NCI-H1694 (cell line): ENCODE data around the gene RBMS3.

Experiments
- DNase-seq: peaks from one replicate; lab custom pipeline; 2025; lab: John Stamatoyannopoulos, UW

RBMS3 gene

GRCh38 chr3:29679944-29680343, 399.1 kb downstream of the RBMS3 start:
- DNase-seq, result no peak

GRCh38 chr3:29683018-29683993, 402.4 kb downstream of the RBMS3 start:
- no peak for DNase-seq

- DNase-seq, result no peak
Measured at GRCh38 chr3:29686889-29687592, 406.2 kb downstream of the RBMS3 start.

- DNase-seq, result no peak
Measured at GRCh38 chr3:29690686-29691353, 409.9 kb downstream of the RBMS3 start.

GRCh38 chr3:29693863-29694262, 413.0 kb downstream of the RBMS3 start:
- no peak for DNase-seq

GRCh38 chr3:29694331-29694730, 413.5 kb downstream of the RBMS3 start:
- no peak for DNase-seq

- no peak for DNase-seq
Measured at GRCh38 chr3:29694783-29695182, 413.9 kb downstream of the RBMS3 start.

DNA sequence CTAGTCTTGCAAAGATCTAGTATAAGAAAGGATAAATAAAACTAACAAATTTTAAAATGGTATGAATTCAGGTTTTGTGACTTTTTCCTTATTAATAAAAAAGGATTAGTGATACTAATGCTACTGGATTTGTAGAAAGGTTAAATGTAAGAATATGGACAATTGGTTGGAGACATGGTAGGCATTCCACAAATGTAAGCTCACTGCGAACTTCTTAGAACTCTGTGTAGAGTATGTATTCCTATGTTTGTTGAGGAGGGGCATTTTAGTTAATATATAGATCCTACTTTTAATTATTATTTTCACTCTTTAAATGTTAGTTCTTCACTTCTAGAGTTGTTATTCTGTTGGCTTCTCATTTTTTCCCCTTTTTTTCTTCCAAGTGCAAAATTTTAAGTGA, 414.3 kb downstream of the RBMS3 start:
- DNase-seq, result no peak

- DNase-seq, result no peak
Measured at GRCh38 chr3:29695643-29696198, 414.9 kb downstream of the RBMS3 start.

GRCh38 chr3:29696311-29696710, 415.4 kb downstream of the RBMS3 start:
- no peak for DNase-seq

DNA sequence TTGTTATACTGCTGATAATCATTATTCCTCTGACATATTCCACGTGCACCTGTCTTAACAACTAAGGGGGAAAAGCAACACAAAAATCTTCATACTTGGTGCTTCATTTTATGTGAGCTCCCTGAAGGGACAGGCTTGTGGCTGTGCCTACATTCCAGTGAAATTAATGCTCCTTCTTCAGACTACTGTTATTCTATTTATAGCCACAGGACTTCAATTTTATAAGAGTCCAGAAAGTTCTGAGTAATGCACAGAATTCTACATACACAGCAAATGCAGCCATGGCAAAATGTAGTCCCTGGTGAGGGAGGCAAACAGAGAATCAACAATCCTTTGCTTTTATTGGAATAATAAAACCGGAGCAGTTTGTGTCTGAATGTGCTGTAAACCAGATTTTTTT, 417.1 kb downstream of the RBMS3 start:
- DNase-seq, result no peak

DNA sequence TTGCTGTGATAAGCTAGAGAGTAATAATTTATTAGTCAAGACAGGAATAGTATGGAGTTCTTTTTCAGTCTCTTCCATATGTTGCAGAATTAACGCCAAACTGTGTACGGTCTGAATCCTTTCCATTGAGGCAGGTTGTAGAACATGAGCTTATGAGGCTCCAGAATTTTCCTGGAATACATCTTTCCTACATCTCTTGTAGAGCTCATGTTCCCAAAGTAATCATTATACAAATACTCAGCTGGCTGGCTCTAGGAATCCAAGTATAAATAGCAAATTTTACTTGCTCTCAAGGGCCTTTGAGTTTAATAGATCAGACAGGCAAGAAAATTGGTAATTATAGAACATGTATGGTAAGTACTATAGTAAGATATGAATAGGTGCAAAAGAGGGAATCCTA, 419.4 kb downstream of the RBMS3 start:
- DNase-seq, result no peak

GRCh38 chr3:29701326-29701983, 420.6 kb downstream of the RBMS3 start:
- no peak for DNase-seq

- no peak for DNase-seq
Measured at GRCh38 chr3:29705906-29706844, 425.3 kb downstream of the RBMS3 start.

DNA sequence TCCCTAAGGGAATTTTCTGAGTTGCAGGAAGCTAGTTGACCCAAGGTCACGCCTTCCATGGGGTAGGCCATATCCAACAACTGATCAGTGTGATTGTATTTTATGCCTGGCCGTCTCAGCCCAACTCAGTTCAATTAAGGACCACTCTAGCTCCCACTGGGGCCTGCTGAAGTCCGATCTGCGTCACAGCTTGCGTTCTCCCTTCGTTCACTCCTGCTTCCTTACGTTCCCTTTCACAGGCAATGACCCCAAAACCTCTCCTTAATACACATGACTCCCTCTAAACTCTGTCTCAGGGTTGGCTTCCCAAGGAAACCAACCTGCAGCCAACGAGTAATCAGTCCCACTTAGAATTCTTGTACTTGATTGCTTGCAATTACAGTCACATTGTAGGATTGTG, 428.0 kb downstream of the RBMS3 start:
- DNase-seq, result no peak

- no peak for DNase-seq
Measured at GRCh38 chr3:29711255-29711771, 430.4 kb downstream of the RBMS3 start.

- no peak for DNase-seq
Measured at GRCh38 chr3:29716213-29716612, 435.3 kb downstream of the RBMS3 start.

DNA sequence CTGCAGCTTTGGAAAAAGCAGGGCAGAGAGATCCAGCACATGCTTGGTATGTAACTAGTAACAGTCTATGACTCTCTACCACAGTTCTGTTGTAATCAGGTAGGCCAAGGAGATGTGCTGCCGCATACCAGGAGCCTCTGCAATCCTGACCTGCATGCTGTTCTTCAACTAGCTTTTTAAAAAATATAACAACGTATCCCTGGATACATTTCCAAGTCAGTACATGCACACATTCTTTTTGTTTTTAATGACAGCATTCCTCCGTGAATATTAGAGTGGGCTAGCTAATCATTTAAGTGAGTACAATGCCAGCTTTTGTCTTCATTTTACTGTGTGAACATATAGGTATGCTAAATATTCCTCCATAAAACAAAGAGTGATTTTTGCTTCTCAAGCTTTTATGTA, 437.8 kb downstream of the RBMS3 start:
- no peak for DNase-seq

GRCh38 chr3:29720665-29721064, 439.8 kb downstream of the RBMS3 start:
- no peak for DNase-seq

- DNase-seq, result no peak
Measured at GRCh38 chr3:29721789-29722188, 440.9 kb downstream of the RBMS3 start.
